Epithelial cell of prostate (primary cell): ENCODE data around the gene DAZAP1.
A peak's percentile ranks its signal among the peaks of the same experiment; 100 is the strongest.

Experiments used
- DNase-seq: peaks from one replicate; pipeline ENCODE4 v3.0.0-alpha.2; 2011; ENCODE audit warnings: low read depth, low spot score
- H3K27ac ChIP-seq: fragments of 450-650 bp; 2 replicates; pipeline ENCODE4 v1.5.1; 2017; ENCODE audit warnings: mild to moderate bottlenecking

DAZAP1 gene

DNA sequence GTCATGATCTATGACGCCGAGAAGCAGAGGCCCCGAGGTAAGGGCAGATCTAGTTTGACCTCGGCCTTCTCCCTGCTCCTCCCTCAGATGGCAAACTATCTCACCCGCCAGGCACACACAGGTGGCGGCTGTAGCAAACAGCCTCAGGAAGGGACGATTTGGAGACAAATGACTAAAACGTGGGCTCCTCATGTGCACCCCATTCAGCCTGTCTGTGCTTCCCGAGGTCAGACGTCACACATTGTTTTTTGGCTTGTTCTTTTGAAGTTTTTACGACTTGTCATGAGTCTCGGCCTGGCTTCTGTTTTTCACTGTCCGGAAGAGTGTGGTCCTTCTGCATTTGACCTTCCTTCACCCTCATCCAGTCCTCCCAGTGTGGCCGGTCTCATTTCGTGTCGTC, 15.0 kb downstream of the DAZAP1 start:
- H3K27ac ChIP-seq: no peak overlapping the region
- DNase-seq: no peak

DNA sequence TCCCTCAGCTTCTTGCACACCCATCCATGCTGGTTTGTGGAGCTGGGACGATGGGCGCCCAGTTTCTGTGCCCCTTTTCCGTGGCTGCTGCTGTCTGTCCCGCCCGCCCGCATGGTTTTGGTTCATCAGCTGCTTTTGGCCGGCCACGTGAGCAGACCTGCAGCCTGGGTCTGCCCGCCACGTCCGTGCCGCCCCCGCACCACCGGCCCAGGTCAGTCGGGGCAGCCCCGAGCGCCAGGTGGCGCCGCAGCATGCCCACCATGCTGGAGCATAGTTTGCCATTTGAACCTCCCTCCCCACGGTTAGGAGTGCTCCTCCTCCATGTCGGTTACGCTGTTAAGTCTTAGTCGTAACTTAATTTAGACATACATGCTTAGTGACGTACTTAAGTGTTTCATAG, 15.6 kb downstream of the DAZAP1 start:
- no peak overlapping the region for H3K27ac ChIP-seq
- no peak for DNase-seq

DNA sequence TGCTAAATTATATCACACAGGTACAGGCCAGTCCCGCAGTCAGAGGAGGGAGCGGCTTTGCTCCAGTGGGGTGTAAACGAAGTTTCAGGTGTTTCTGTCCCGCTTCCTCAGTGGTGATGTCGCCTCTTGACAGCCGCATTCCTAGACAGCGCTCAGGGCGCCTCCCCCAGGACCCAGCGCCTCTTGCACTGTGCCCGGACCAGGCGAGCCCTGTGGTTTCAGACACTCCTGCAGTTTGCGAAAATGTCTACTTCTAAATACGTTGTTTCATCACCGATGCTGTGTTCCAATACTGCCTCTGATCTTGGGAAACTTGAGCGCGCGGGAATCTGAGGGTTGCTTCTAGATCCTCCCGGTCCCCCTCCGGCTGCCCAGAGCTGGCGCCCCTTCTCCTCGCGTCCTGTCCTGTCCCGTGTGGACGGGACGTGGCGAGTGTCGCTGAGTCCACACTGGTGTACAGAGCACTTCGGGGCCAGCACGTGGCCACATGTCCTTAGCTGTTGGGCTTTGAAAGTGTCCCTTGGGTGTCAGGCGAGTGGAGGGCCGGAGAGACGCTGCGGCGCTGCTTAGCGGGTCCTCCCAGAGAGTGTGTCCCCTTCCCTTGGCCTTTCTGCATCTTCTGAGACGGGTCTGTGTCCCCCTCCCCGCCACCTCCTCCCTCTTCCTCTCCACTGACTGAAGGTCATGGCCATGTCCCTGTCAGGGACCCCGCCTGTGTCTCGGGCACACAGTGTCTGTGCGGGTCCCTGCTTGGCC, 16.2 kb downstream of the DAZAP1 start:
- DNase-seq: no peak
- no peak overlapping the region for H3K27ac ChIP-seq

DNA sequence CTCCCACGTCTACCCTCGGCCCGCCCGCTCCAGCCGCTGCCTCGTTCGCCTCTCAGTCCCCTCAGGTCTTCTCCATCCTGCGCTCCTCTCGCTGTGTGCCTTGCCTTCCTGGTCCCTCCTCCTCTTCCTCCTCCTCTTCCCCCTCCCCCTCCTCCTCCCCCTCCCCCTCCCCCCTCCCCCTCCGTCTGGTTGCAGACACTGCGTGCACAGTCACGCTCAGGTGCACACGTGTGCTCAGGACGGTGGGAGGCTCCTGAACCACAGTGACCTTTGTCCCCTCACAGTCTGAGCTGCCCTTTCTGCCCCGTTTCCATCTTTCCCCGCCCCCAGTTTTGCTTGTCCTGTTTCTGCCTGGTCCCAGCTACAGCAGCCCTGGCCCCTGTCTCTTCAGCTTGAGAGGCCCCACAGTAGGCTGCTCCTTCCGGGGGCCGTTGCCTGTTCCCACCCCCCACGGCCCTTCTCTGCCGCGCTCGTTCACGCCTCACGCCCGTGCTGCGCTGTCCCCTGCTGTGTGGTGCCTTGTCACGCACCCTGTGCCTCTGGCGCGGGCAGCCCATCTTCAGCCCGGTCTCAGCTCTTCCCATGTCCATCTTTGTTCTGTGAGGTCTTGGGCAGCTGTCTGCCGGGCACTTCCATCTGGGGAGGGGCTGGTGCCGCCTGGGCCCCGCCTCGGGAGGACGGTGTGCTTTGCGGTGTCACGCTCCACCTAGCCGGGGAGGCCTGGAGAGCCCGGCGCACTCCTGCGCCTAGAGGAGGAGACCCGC, 17.0 kb downstream of the DAZAP1 start:
- DNase-seq: no peak
- peak overlapping the region; percentile 71 for H3K27ac ChIP-seq

DNA sequence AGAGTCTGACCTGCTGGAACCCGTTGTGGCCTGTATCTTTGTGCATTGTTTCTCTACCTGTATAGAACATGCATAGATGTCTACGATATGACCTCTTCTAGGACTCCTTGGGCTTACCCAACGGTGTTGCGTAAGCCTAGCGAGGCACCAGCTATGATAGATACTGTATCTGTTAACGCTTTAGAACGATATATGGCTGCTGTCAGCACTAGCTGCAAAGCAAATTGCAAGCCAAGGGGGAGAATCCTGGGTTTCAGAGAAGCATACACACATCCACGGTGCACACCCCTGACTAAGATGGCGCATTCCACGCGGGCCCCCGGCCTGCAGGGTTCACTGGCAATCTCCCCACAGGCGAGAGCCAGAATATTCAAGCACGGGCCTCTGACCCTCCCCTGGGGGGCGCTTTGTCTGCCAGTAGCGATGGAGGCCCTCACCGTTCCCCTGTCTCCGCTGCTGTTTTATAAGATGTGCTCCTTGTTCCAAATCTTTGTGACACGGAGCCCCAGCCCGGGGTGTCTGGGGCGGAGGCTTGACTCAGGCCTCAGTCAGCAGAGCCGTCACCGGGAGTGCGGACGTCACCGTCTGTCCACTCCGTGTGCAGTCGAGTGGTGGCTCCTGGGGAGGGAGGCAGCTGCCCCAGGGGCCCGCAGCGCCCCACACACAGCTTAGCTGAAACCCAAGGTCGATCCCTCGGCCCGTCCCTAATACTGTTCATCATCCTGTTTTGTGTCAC, 17.9 kb downstream of the DAZAP1 start:
- peak overlapping the region; percentile 71 for H3K27ac ChIP-seq
- peak; percentile 74 for DNase-seq

DNA sequence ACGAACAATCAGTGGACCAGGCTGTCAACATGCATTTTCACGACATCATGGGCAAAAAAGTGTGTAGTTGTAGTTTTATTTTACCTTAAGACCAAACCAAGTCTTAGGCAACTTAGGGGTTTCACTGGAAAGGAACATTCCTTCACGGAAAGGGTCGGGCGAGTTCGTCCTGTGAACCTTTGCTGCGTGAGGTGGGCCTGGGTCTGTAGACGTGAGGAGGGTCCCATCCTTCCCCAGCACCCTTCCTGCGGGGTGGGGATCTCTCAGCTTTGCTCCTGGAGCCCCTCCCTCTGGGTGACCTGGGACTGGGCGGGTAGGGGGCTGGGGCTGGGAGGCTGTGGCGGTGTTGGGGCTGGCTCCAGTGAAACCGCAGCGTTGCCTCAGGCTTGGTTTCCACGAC, 18.5 kb downstream of the DAZAP1 start:
- peak overlapping the region; percentile 71 for H3K27ac ChIP-seq
- no peak for DNase-seq

DNA sequence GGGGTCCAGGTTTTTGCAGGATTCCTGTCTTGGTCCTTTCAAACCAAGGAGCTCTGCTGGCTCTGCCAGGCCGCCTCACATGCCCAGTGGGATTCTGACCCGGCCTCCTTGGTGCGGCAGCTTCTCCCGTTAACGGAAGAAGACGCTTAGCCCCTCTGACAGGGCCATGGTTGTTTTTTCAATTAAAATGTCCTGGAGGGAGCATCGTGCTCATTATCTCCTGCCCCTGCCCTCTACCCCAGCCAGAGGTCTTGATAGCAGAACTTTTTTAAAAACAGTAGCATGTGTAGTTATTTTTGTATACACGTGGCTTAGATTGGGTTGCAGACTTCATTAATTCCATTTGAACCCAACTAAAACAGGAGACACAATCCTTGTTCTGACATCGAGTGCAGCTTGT, 19.4 kb downstream of the DAZAP1 start:
- no peak overlapping the region for H3K27ac ChIP-seq
- no peak for DNase-seq

DNA sequence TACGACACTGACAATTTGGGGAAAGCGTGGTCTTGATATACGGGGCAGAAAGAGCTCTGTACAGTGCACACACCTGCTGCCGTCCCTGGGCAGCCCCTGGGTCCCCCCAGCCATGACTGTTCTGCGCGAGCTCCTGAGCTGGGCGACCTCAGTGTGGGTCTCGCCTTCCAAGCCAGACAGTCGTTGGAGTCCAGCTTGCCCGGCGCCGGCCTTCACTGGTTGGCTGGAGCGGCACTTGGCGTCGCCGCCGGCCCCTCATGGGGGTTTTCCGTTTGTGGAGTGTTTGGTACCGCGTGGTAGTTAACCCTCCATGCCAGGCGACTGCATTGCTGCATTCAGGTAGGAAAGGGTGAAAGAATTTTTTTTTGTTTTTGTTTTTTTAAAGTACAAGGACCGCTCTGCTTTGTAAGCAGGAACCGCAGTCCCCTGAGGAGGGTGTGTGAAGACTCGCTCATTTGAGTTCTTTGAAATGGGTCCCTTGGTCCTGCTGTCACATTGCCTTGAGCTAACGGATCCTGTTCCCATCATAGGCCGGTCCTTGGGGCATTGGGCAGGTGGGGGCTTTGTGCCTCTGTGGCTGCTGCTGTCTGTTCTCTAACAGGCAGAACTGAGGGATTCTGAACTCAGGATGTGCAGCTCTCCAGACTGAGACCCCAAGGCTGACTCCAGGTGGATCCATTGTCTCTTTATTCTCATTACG, 20.0 kb downstream of the DAZAP1 start:
- no peak for DNase-seq
- no peak overlapping the region for H3K27ac ChIP-seq

DNA sequence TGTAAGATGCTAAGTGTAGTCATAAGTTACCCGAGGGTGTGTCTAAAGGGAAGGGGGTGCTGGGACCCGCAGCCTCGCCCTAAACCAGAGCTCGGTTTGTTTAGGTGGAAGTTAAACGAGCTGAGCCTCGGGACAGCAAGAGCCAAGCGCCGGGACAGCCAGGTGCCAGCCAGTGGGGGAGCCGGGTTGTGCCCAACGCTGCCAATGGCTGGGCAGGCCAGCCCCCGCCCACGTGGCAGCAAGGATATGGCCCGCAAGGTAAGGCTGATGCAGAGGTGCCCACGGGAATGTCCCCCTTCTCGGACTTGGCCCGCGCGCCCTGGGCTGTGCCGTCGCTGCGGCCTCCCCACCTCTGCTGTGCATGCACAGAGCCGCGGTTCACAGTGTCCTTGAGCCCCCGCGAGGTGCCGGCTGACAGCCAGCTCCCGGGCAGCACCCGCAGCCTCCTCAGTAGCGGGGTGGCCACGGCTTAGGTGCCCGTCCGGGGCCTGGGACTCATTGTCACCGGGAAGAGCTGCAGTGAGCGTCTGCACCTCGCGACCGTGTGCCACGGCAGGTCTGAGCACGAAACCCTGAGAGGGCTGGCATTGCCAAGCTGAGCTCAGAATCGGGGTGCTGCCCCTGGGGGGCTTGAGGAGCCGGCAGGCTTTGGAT, 21.5 kb downstream of the DAZAP1 start:
- DNase-seq: no peak
- H3K27ac ChIP-seq: no peak overlapping the region

DNA sequence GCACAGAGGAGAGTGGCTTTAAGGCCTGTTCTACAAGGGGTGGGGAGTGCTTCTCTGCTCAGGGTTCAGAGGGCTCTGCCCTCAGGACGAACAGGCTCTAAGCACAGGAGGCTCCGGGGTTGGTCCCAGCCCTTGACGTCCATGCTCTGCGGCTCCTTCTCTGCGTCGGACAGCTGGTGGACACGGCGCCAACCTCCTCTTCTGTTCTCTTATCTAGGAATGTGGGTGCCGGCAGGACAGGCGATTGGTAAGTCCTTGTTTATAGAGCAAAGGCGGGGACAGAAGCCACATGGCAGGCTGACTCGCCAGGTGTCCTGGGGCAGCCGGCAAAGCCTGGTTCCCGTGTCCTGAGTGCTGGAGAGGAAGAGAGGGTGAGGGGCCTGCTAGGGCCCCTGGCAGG, 22.4 kb downstream of the DAZAP1 start:
- H3K27ac ChIP-seq: no peak overlapping the region
- no peak for DNase-seq

DNA sequence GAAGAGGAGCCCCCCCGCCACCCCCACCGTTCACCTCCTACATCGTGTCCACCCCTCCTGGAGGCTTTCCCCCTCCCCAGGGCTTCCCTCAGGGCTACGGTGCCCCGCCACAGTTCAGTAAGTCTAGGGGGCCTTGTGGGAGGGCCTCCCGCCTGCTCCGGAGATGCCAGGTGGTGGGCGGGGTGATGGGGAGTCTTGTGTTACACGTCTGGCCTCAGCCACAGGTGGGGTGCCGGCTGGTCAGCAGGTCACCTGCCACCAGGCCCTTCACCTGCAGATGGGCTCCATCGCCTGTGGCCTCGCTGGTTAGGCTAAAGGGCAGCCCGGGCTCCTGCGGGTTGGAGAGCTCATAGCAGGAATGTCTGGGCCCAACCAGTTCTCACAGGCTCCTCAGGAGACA, 22.9 kb downstream of the DAZAP1 start:
- no peak for DNase-seq
- H3K27ac ChIP-seq: no peak overlapping the region

DNA sequence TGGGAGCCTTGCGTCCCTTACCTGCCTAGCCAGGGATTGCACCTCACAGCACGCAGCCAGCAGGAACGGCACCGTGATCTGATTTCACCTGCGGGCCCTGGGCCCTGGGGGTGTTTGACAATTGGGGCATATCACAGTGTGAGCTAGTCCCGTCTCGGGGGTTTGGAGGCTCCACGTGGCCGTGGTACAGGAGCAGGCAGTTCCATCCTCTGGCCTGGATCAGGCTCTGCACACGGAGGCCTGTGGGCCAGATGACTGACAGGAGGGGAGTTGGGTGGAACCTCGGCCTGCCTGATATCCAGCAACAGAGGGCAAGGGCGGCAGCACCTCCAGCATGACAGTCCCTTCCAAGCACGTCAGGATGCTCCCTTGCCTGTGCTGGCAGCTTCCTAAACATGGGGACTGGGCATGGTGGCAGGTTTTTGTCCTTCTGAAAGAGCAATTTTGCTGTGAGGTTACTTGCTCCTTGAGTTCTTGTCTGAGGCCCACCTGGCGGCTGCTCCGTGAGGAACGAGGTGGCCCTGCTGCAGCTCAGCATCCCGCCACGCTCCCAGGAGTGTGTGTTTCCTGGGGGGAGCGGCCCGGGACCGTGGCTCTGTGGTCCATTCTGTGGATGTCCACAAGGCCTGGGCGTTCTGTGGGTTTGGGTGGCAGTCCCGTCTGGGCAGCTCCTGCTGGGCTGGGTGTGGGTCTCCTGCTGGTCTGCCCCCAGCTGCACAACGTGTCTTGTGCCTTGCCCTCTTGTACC, 24.5 kb downstream of the DAZAP1 start:
- H3K27ac ChIP-seq: no peak overlapping the region
- no peak for DNase-seq

DNA sequence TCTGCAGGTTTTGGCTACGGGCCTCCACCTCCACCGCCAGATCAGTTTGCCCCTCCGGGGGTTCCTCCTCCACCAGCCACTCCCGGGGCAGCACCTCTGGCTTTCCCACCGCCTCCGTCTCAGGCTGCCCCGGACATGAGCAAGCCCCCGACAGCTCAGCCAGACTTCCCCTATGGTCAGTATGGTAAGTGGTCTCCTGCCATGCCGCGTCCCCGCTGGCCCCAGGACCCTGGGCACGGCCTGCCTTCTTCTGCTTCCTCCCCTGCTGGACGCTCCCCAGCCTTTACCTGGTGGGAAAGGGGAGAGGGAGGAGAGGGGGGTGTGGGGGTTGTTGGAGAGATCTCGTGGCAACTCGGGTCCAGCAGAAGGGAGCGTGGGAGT, 25.1 kb downstream of the DAZAP1 start:
- H3K27ac ChIP-seq: no peak overlapping the region
- no peak for DNase-seq

DNA sequence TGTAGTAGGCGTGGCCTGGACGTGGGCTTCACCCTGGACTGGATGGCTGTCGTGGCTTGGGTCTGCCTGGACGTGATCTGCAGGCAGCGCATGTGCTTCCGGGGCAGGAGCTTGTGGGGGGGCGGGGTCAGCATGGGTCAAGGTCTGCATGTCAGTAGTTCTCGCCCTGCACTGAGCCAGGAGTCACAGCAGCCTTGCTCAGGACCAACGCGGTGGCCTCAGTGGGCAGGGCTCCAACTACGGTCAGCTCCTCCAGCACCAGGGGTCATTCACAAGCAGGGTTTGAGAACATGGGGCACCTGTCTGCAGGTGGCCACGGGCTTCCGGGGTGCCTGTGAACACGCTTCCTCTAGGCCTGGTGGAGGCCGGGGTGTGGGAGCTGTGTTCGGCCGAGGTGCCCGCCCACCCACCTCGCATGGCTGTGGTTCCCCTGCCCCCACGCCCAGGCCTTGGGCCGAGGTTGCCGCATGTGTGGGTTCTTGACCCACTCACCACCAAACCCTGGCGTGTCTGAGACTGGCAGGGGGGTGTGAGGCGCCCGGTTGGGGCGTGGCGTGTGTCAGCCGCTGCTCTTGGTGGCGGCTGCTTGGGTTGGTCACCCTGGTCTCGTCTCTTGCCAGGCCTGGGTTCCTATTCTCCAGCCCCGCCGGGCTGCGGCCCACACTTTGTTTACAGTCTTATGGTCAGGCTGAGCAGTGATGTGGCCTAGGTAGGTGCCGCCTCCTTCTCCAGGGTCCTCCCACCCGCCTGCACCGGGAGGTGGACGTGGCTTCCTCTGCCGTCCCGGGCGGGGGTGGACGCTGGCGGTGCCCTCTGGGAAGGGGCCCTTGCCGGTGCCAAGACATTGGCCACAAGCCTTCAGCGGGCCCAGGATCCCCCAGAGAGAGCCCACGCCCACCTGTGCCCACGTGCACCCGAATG, 26.0 kb downstream of the DAZAP1 start:
- H3K27ac ChIP-seq: no peak overlapping the region
- DNase-seq: no peak

DNA sequence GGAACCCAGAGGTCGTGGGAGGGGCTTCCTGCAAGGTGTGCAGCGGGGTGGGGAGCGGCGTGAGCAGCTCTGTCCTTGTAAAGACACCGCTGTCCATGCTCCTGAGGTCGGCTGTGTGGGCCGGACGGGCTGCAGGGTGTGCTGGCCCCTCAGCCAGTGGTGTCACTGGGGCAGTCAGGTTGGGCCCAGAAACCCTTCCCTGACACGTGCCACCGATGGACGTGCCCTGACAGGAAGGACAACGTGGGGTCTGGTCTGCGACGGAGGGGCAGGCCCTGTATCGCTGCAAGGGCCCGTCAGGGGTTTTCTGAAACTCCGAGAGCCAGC, 26.6 kb downstream of the DAZAP1 start:
- no peak for DNase-seq
- H3K27ac ChIP-seq: no peak overlapping the region

DNA sequence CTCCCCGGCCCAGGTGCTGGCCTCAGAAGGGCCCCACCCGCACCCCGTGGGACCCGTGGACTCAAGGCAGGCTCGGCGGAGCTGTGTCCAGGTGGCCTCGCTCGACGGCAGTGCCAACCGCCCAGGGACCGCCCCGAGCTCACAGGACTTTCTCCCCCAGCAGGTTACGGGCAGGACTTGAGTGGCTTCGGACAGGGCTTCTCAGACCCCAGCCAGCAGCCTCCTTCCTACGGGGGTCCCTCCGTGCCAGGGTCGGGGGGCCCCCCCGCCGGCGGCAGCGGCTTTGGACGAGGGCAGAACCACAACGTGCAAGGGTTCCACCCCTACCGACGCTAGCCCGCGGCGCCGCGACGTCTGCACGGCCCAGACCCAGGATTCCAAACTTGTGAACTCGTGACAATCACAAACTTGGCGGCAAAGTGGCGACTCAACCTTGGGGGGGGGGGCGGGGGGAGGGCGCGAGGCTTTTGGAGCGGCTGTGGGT, 27.2 kb downstream of the DAZAP1 start:
- no peak for DNase-seq
- no peak overlapping the region for H3K27ac ChIP-seq

DNA sequence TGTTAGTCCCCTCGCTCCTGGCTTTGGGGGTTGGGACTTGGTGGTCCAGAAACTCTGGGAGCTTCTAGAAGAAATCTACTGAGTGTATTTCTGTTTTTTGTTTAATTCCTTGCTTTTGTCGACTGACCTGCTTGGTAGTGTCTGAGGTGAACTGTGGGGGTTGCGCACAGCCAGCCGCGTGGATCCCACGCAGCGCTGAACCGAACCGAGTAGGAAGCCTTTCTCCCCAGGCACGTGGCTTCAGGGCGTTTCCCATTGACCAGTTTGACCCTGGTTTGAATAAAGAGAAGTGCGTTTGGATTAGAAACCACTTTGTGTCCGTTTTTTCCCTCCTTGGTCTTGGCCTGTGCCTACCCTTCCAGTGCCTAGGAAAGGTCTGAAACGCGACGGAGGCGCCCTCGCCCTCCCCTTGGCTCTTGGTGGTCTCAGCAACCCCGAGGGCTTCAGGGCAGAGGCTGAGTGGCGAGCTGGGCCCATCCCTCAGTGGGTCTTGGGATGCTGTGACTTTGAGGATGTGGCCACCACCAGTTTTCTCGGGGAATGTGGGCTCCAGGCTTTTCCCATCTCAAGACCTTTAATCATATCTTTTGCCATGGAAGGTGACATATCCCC, 28.1 kb downstream of the DAZAP1 start:
- no peak overlapping the region for H3K27ac ChIP-seq
- DNase-seq: no peak

DNA sequence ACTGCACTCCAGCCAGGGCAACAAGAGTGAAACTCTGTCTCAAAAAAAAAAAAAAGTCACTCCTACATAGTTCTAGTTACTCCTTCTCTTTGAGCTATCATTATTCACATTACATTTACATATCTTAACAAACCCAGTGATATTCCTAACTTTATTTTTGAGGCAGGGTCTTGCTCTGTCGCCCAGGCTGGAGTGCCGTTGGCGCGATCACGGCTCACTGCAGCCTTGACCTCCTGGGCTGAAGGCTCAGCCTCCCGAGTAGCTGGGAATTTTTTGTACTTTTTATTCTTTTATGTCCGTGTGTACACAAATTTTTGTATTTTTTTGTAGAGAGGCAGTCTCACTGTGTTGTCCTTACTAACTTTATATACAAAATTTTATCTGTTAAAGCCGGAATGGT, 30.2 kb downstream of the DAZAP1 start:
- no peak for DNase-seq
- peak overlapping the region; percentile 81 for H3K27ac ChIP-seq
